ENCODE results near the gene GATM.

GATM gene

DNA sequence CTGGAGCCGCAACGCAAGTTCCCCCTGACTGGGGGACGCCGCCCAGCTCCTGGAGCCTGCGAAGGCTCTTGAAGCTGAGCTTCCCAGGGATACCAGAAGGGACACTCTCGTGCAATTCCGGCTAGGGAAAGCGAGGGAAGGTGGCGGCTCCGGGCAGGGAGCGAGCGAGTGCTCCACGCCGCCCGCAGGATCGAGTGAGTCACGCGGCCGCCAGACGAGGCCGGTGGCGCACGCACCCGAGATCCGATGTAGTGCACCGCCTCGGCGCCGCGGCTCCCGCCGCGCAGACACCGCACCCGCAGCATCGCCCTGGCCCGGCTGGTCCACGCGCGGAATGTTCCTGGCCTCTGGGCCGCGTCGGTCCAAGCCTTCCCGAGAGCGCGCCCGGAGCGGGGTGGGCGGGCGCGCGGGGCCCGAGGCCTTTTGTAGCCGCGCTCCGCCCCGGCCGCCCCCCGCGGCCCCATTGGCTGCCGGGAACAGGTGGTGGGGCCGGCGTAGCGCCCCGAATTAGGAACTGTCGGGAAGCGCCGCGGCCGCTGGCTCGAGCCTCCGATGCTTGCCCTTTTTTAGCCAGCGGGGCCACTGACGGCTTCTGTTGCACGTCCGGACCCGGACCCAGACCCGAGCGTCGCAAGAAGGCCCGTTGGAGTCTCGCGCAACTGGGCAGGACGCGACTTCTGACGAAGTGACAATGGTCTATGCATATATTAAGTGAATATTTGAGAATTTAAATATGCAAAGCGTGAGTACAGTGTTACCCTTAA, at the start of gene GATM:
Gene GATM (minus strand): TSS at position 396 of the 764 bp plus-strand sequence. CDS start 91 bp downstream, at position 305.
- peak; percentile 34 for DNase-seq

GRCh38 chr15:45427085-45427484, 48.7 kb upstream of the GATM start:
- no peak for DNase-seq

DNA sequence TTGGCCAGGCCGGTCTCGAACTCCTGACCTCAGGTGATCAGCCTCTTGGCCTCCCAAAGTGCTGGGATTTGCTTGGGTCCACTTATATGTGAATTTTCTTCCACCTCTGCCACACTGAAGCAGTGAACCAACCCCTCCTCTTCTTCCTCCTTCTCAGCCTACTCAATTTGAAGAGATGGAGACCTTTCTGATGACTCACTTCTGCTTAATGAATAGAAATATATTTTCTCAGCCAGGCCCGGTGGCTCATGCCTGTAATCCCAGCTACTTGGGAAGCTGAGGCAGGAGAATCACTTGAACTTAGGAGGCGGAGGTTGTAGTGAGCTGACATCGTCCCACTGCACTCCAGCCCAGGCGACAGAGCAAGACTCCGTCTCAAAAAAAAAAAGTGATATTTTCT, 46.8 kb upstream of the GATM start:
- DNase-seq, result no peak

GRCh38 chr15:45424429-45424828, 46.1 kb upstream of the GATM start:
- DNase-seq, result no peak

GRCh38 chr15:45417303-45417950, 39.1 kb upstream of the GATM start:
- DNase-seq, result no peak

DNA sequence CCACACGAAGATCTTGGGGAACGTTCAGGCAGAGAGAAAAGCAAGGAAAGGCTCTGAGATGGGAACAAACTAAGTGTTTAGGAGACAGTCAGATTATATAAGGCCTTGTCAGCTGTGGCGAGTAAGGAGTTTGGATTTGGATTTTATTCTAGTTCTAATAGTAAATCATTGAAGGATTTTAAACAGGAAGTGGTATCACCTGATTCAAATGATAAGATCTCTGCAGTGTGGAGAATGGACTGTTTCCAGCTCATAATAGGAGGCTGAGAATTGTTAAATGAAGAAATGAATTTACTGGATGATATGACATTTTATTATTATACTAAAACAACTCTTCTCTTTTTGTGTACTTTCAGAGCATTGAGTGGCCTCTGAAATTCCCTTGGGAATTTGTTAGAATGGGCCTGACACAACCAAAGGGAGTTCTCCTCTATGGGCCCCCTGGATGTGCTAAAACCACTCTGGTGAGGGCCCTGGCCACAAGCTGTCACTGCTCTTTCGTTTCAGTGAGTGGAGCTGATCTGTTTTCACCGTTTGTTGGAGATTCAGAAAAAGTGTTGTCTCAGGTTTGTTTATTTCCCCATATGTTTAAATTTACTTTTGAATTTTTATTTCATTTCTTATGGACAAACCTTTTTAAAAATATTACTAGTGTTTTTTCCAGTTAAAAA, 36.0 kb upstream of the GATM start:
- DNase-seq, result no peak

- no peak for DNase-seq
Measured at GRCh38 chr15:45409596-45409995, 31.3 kb upstream of the GATM start.

GRCh38 chr15:45407786-45408185, 29.4 kb upstream of the GATM start:
- no peak for DNase-seq

DNA sequence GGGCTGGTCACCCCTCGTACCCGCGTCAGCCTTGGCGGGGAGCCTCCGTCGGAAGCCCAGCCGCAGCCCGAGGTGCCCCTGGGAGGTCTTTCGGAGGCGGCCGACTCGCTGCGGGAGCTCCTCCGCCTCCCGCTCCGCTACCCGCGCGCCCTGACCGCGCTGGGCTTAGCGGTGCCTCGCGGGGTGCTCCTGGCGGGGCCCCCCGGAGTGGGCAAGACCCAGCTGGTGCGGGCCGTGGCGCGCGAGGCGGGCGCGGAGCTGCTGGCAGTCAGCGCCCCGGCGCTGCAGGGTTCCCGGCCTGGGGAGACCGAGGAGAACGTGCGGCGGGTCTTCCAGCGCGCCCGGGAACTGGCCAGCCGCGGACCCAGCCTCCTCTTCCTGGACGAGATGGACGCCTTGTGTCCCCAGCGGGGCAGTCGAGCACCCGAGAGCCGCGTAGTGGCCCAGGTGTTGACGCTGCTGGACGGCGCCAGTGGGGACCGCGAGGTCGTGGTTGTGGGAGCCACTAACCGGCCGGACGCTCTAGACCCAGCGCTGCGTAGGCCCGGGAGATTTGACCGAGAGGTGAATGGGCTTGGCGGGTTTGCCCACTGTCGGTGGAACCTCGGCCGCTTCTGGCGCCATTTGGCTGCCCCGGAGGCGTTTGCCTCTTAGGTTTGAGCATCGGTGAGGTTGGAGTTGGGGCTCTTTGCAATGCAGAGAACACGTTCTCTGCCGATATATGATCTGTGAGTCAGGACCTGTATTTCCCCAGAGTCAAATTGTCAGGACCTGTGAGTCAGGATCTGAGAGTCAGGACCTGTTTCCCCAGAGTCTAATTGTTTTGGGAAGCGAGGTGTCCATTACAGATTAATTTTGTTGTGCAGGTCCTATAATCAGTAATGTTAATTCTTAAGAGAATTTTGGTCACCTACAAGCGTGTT, 24.9 kb upstream of the GATM start:
- DNase-seq, result peak; percentile 6

DNA sequence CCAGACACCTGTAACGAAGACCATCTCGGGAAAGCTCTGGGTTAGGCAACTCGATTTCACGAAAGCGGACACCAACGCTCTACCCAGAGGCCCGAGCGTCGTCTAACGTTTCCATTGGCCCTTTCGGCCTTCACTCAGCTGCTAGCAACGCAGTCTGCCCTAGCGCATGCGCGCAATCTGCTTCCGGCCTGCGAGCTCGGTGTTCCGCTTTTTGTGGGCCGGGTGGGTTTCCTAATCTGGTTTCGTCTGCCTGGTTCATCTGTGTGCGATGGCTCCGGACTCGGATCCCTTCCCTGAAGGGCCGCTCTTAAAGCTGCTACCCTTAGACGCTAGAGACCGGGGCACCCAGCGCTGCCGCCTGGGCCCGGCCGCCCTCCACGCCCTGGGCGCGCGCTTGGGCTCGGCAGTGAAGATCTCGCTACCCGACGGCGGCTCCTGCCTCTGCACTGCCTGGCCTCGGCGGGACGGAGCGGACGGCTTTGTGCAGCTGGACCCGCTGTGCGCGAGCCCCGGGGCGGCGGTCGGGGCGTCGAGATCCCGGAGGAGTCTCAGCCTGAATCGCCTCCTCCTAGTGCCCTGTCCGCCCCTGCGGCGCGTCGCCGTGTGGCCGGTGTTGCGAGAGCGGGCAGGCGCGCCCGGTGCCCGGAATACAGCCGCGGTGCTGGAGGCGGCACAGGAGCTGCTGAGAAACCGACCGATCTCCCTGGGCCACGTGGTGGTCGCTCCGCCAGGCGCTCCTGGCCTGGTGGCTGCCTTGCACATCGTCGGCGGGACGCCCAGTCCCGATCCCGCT, 24.0 kb upstream of the GATM start:
- DNase-seq, result peak; percentile 97

- no peak for DNase-seq
Measured at GRCh38 chr15:45401665-45402161, 23.4 kb upstream of the GATM start.

DNA sequence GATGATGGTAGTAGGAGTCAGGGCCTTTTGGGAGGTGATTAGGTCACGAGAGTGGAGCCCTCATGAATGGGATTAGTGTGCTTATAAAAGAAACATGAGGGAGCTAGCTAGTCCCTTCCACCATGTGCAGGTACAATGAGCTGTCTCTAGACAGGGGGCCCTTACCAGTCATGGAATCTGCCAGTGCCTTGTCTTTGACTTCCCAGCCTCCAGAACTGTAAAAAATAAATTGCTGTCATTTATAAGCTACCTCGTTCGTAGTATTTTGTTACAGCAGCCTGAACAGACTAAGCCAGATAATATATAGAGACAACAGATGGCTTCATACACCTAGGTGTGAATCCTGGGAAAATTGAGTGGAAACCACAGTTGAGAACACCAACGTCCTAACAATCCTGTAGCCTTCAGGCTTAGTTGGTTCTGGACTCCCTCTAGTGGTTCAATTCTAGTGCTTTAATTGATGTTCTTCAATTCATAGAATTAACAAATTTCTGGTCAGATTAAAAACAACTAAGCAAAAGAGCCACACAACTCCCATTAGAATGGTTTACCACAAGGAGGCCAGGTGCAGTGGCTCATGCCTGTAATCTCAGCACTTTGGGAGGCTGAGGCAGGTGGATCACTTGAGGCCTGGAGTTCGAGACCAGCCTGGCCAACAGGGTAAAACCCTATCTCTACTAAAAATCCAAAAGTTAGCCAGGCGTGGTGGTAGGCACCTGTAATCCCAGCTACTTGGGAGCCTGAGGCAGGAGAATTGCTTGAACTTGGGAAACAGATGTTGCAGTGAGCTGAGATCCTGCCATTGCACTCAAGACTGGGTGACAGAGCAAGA, 21.3 kb upstream of the GATM start:
- no peak for DNase-seq

DNA sequence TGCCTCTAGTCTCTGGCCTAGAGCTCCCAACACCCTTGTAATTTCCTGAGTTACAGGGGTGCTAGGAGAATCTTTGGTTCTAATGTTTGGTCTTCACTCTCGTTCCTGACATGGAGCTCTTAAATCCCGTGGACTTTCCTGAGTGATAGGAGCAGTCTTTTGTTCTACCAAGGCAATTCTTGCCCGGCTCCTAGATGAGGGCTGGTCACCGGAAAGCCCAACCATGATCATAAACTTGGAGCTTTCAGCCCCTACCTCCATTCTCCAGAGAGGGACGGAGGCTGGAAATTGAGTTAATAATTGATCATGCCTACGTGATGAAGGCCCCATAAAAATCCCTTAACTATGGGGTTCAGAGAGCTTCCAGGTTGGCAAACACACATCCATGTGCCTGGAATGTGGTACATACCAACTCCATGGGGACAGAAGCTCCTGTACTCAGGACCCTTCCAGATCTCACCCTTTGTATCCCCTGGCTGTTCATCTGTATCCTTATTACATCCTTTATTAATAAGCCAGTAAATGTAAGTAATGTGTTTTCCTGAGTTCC, 18.8 kb upstream of the GATM start:
- no peak for DNase-seq

- no peak for DNase-seq
Measured at GRCh38 chr15:45395943-45396342, 17.6 kb upstream of the GATM start.

GRCh38 chr15:45394681-45395080, 16.3 kb upstream of the GATM start:
- no peak for DNase-seq

DNA sequence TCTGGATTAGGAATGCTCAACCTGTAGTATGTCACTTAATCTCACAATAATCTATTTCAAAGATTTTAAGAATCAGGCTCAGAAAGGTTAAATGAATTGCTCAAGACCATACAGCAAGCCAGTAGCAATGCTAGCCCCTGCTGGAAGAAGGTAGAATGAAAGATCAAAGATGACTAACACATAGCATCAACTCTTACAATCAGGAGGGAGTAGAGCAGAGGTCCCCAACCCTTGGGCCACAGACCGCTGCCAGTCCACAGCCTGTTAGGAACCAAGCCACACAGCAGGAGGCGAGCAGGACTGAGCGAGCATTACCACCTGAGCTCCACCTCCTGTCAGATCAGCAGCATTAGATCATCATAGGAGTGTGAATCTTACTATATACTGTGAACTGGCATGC, 15.5 kb upstream of the GATM start:
- DNase-seq, result no peak

GRCh38 chr15:45392584-45392855, 14.2 kb upstream of the GATM start:
- no peak for DNase-seq

- peak; percentile 33 for DNase-seq
Measured at GRCh38 chr15:45391746-45392583, 13.6 kb upstream of the GATM start.

- DNase-seq, result no peak
Measured at GRCh38 chr15:45389351-45389750, 11.0 kb upstream of the GATM start.
